ENCODE data around the gene SLC27A5.

GRCh38 chr19:58558066-58558622, 46.4 kb upstream of the SLC27A5 start, which contains the start of gene UBE2M:
- TF ChIP-seq EP300 (IDR thresholded peaks at IDR 0.05; ENCODE audit: borderline replicate concordance in 1 of 2, low read depth in 1 of 2, low read length in 1 of 2): no peak
- no peak for TF ChIP-seq CHD2 (IDR thresholded peaks at IDR 0.05; ENCODE audit: low read length, partially characterized antibody)

Data from SK-N-SH (cell line).